CD4-positive, alpha-beta memory T cell (primary cell): ENCODE data around the gene GNAZ. TPM values are rescaled to one million over a fixed set of nuclear protein-coding genes. Genes with fewer than 3 reads are reported as not detected.

ENCODE experiments used
- CTCF ChIA-PET: fragments of 350-600 bp; sonication (Branson Sonifier 250); formaldehyde crosslinking; loops from one replicate; lab custom pipeline; 2021; ENCODE audit warnings: inconsistent platforms; ENCODE audit not compliant: partially characterized antibody; lab: Charles Lee
- POLR2A ChIA-PET: fragments of 350-600 bp; sonication (Branson Sonifier 250); formaldehyde crosslinking; loops from one replicate; lab custom pipeline; 2021; ENCODE audit not compliant: partially characterized antibody; lab: Charles Lee
- DNase-seq, 5 donors: peaks; one replicate each; pipeline versions ENCODE4 v3.0.0 to v3.0.0-alpha.2; 2020 to 2022; ENCODE audit warnings: mixed read lengths in 1 of 5
- H3K27ac ChIP-seq: one replicate; pipeline ENCODE4 v1.7.0; 2013; ENCODE audit warnings: low read depth, low read length
- H3K27me3 ChIP-seq: 2 replicates; pipeline ENCODE4 v1.7.0; 2013; ENCODE audit warnings: mild to moderate bottlenecking, low read length, moderate library complexity; ENCODE audit not compliant: insufficient read depth
- H3K36me3 ChIP-seq: 2 replicates; pipeline ENCODE4 v1.7.0; 2013; ENCODE audit warnings: mild to moderate bottlenecking, low read length, moderate library complexity; ENCODE audit not compliant: insufficient read depth
- H3K4me1 ChIP-seq: 2 replicates; pipeline ENCODE4 v1.7.0; 2013; ENCODE audit warnings: mild to moderate bottlenecking, low read length, moderate library complexity; ENCODE audit not compliant: insufficient read depth
- H3K4me3 ChIP-seq, 2 donors: one replicate each; pipeline ENCODE4 v1.7.0; 2013; ENCODE audit warnings: low read length in 2 of 2, mild to moderate bottlenecking in 1 of 2
- H3K9me3 ChIP-seq, 2 donors: one replicate each; pipeline ENCODE4 v1.7.0; 2013; ENCODE audit warnings: low read length in 2 of 2, control low read depth in 1 of 2; ENCODE audit not compliant: control insufficient read depth in 1 of 2
- H3K27ac Mint-ChIP-seq, 7 donors: one replicate each; pipeline ENCODE4 v1.8.0; 2020 to 2021; ENCODE audit warnings: mixed read lengths in 7 of 7, mild to moderate bottlenecking in 6 of 7, inconsistent platforms in 3 of 7, moderate library complexity in 3 of 7
- H3K27me3 Mint-ChIP-seq, 2 donors: one replicate each; pipeline ENCODE4 v1.8.0; 2020 to 2021; ENCODE audit warnings: mixed read lengths in 2 of 2
- H3K36me3 Mint-ChIP-seq, 2 donors: one replicate each; pipeline ENCODE4 v1.8.0; 2020 to 2021; ENCODE audit warnings: mixed read lengths in 2 of 2, inconsistent platforms in 1 of 2, mild to moderate bottlenecking in 1 of 2
- H3K4me1 Mint-ChIP-seq, 4 donors: one replicate each; pipeline ENCODE4 v1.8.0; 2020 to 2021; ENCODE audit warnings: mixed read lengths in 4 of 4, mild to moderate bottlenecking in 1 of 4
- H3K4me3 Mint-ChIP-seq, 8 donors: one replicate each; pipeline ENCODE4 v1.8.0; 2020 to 2021; ENCODE audit warnings: mixed read lengths in 8 of 8, mild to moderate bottlenecking in 7 of 8, moderate library complexity in 6 of 8, inconsistent platforms in 3 of 8
- H3K9me3 Mint-ChIP-seq, 8 donors: one replicate each; pipeline ENCODE4 v1.8.0; 2020 to 2021; ENCODE audit warnings: mixed read lengths in 8 of 8, mild to moderate bottlenecking in 5 of 8, inconsistent platforms in 3 of 8, moderate library complexity in 1 of 8
- intact Hi-C: fragments of 100-400 bp; cut with micrococcal nuclease; formaldehyde crosslinking; loops from one replicate; pipeline ENCODE4 v1.15.1; 2023
- polyA plus RNA-seq, 2 donors: library from polyadenylated mRNA; unstranded; fragments of 300-500 nt; fragmentation: Illumina TruSeq; gene quantifications; one replicate each; pipeline ENCODE4 v1.2.3, GENCODE V29; 2021
- total RNA-seq, 2 experiments: library from RNA; stranded (reverse); gene quantifications; one replicate each; pipeline ENCODE4 v1.2.3, GENCODE V29; 2021

GNAZ gene
- total and polyA plus RNA-seq, 4 experiments from 2014 or later: 0.05 to 0.76 (median 0.36) TPM; not detected in 1

DNA sequence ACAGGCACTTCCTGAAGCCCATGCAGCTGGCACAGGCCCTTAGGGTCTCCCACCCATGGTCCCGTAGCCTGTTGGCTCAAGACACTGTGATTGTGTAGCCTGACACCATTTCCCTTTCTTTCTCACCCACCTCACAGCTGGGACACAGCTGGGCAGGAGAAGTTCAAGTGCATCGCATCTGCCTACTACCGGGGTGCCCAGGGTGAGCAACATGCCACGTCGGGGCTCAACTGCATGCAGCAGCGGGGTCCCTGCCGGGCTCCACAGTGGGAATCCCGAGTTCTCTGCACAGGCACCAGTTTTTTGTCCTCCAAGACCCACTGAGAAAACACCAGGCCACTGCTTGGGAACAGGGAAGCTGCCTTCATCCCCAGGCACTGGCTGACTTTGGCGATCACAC, 85.5 kb downstream of the GNAZ start:
- H3K36me3 Mint-ChIP-seq: no peaks in the 10 kb centered on the region
- H3K27me3 Mint-ChIP-seq: no peaks in the 10 kb centered on the region
- H3K27ac Mint-ChIP-seq: no peak overlapping the region
- H3K4me3 Mint-ChIP-seq: no peak overlapping the region
- intact Hi-C loops: no loop called here
- peaks cover 4 to 20% (median 10%) of the 10 kb centered on the region in 4 donors for H3K4me1 Mint-ChIP-seq
- Histone ChIP-seq H3K27ac (no peak overlapping the region), H3K36me3 (no peaks in the 10 kb centered on the region), H3K9me3 (no peaks in the 10 kb centered on the region), H3K27me3 (no peaks in the 10 kb centered on the region), H3K4me3 (no peak overlapping the region), H3K4me1 (peaks cover 7% of the 10 kb centered on the region)
- DNase-seq: no peak
- CTCF ChIA-PET: interaction anchor here (1.1 to 1.8 kb wide), 4 partner anchors 19 to 134 kb away, joined by 3 to 5 read pairs (median 4); no protein-coding TSS in a partner anchor
- H3K9me3 Mint-ChIP-seq: no peaks in the 10 kb centered on the region
- POLR2A ChIA-PET: no interaction called here

DNA sequence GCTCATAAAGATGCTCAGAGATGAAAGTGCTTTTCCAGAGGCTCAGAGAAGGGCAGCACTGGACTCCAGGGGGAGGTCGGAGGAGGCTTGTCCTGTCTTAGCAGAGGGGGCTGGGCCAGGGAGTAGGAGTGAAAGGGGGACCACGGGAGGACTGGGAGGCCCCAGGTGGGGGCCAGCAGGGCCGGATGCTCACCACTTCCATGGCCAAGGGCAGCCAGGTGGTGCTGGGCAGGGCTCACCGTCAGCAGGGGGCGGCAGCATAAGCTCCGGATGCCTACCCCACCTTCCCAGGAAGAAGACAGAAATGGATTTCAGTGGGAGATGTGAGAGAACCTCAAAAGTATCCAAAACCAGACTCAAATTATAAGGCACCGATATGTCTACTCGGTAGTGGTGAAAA, 86.0 kb downstream of the GNAZ start:
- H3K36me3 ChIP-seq: no peaks in the 10 kb centered on the region
- H3K9me3 ChIP-seq: no peaks in the 10 kb centered on the region
- peak overlapping the region in 1 of 7 donors; percentile 36 for H3K27ac Mint-ChIP-seq
- H3K27me3 Mint-ChIP-seq: no peaks in the 10 kb centered on the region
- no peaks in the 10 kb centered on the region for H3K36me3 Mint-ChIP-seq
- no peak overlapping the region for H3K4me3 ChIP-seq
- ChIA-PET CTCF (interaction anchor here (1.1 to 1.8 kb wide), 5 partner anchors 12 to 134 kb away, joined by 3 to 5 read pairs (median 4); no protein-coding TSS in a partner anchor), POLR2A (interaction anchor here (1.1 kb wide), 1 partner anchor 18 kb away, joined by 4 read pairs; no protein-coding TSS in a partner anchor)
- H3K27me3 ChIP-seq: no peaks in the 10 kb centered on the region
- peaks cover 4 to 16% (median 10%) of the 10 kb centered on the region in 4 donors for H3K4me1 Mint-ChIP-seq
- no peak overlapping the region for H3K4me3 Mint-ChIP-seq
- no peak for DNase-seq
- no peak overlapping the region for H3K27ac ChIP-seq
- no peaks in the 10 kb centered on the region for H3K9me3 Mint-ChIP-seq
- intact Hi-C loops: no loop called here
- H3K4me1 ChIP-seq: peaks cover 7% of the 10 kb centered on the region

DNA sequence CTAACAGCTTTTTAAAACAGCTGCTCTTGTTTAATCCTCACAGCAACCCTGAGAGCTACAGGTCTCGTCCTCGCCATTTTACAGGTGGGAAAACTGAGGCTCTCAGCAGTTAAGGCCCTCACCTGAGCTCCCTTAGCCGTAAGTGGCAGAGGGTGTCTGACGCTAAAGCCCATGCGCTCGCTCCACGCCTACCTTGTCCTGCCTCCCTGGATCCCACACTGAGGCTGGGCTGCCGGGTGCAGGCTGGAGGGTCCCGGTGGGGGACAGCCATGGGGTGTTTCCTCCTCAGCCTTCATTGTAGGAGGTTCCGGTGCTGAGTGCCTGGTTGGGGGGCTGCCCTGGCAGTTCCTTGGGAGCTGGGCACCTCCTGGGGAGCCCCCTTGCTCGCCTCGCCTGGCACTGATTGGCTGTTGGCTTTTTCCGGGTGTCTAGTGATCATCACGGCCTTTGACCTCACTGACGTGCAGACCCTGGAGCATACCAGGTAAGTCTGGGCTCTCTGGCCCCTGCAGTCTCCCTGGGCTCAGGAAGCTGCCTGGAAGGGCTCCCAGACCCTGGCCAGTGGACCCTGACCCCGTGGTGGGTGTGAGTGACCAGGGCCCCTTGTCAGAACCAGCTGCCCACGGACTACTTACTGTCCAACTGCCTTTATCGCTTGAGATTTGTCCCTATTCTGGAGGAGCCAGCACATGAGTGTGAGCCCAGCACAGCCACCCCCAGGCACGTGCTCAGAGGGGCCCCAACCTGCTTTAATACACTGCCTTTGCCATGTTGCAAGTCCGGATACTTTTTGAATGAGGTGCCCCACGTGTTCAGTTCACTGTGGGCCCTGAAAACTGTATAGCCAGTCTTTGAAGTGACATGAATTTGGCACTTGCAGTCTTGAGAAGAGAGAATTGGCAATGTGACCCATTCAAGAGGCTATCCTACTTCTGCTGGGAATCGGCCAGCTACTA, 87.5 kb downstream of the GNAZ start:
- no peaks in the 10 kb centered on the region for H3K9me3 ChIP-seq
- H3K27ac Mint-ChIP-seq: no peak overlapping the region
- intact Hi-C loops: no loop called here
- peaks cover 7% of the 10 kb centered on the region for H3K4me1 ChIP-seq
- H3K36me3 ChIP-seq: no peaks in the 10 kb centered on the region
- POLR2A ChIA-PET: interaction anchor here (1.1 kb wide), 1 partner anchor 20 kb away, joined by 4 read pairs; no protein-coding TSS in a partner anchor
- no peaks in the 10 kb centered on the region for H3K27me3 Mint-ChIP-seq
- H3K36me3 Mint-ChIP-seq: no peaks in the 10 kb centered on the region
- H3K27me3 ChIP-seq: no peaks in the 10 kb centered on the region
- no peak for DNase-seq
- no peak overlapping the region for H3K4me3 Mint-ChIP-seq
- no peak overlapping the region for H3K27ac ChIP-seq
- H3K4me3 ChIP-seq: no peak overlapping the region
- peaks cover 2 to 13% (median 7%) of the 10 kb centered on the region in 4 donors for H3K4me1 Mint-ChIP-seq
- CTCF ChIA-PET: interaction anchor here (0.6 to 1.3 kb wide), 3 partner anchors 8 to 124 kb away, joined by 3 to 4 read pairs (median 4); no protein-coding TSS in a partner anchor
- no peaks in the 10 kb centered on the region for H3K9me3 Mint-ChIP-seq

DNA sequence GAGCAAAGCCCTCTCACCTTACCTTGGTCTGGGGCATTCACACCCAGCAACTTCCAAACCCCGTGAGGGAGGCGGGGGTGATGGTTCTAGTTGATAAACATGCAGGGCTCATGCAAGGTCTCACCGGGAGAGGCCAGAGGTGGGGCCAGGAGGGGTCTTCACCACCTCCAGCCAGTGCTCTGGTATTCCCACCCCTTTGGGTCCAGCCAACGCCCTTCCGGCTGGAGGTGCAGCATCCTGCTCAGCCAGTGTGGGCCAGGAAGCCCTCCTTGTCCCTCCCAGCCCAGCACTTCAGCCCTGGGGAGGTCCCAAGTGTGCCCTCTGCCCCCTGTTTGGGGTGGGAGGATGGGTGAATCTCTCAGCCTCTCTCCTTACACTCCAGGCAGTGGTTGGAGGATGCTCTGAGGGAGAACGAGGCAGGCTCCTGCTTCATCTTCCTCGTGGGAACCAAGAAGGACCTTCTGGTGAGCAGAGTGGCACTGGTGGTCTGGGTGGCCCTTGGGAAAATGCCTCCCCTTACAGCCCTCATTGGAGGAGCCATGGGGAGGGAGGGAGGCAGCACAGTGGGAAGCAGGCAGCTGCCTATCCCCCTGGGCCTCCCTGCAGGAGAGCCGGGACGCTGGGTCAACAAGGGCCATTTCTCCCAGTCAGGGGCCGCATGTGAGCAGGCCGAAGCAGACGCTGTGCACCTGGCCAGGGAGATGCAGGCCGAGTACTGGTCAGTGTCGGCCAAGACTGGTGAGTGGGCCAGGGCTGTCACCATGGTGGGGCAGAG, 88.4 kb downstream of the GNAZ start:
- Histone ChIP-seq H3K36me3 (no peaks in the 10 kb centered on the region), H3K4me1 (no peaks in the 10 kb centered on the region), H3K4me3 (no peak overlapping the region), H3K27me3 (no peaks in the 10 kb centered on the region), H3K27ac (no peak overlapping the region), H3K9me3 (no peaks in the 10 kb centered on the region)
- CTCF ChIA-PET: interaction anchor here (0.6 kb wide), 1 partner anchor 9 kb away, joined by 4 read pairs; no protein-coding TSS in a partner anchor
- no peak overlapping the region for H3K4me3 Mint-ChIP-seq
- H3K27ac Mint-ChIP-seq: no peak overlapping the region
- DNase-seq: no peak
- H3K36me3 Mint-ChIP-seq: no peaks in the 10 kb centered on the region
- intact Hi-C loops: no loop called here
- H3K4me1 Mint-ChIP-seq: peaks cover 0 to 5% (median 2%) of the 10 kb centered on the region in 4 donors
- no peaks in the 10 kb centered on the region for H3K27me3 Mint-ChIP-seq
- POLR2A ChIA-PET: no interaction called here
- no peaks in the 10 kb centered on the region for H3K9me3 Mint-ChIP-seq

DNA sequence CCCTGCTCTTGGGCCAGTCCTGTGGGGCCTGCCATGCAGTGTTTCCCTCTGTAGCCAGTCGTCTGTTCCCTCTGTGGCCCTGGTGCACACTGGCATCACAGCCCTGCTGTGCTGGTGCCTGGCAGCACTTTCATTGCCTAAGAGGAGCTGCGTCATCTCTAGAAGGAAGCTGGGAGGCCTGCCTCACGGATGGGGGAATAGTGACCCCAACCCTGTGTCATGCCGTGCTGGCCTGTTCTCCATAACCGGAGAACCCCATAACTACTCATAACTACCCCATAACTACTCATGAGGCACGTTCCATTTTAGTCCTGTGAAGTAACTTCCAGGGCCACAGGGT, 88.9 kb downstream of the GNAZ start:
- Mint-ChIP-seq H3K36me3 (no peaks in the 10 kb centered on the region), H3K9me3 (no peaks in the 10 kb centered on the region), H3K27me3 (no peaks in the 10 kb centered on the region), H3K4me1 (peaks cover 0 to 5% (median under 1%) of the 10 kb centered on the region in 4 donors), H3K27ac (no peak overlapping the region), H3K4me3 (no peak overlapping the region)
- DNase-seq: no peak
- intact Hi-C loops: no loop called here
- Histone ChIP-seq H3K36me3 (no peaks in the 10 kb centered on the region), H3K27ac (no peak overlapping the region), H3K9me3 (no peaks in the 10 kb centered on the region), H3K27me3 (no peaks in the 10 kb centered on the region), H3K4me3 (no peak overlapping the region), H3K4me1 (no peaks in the 10 kb centered on the region)
- ChIA-PET POLR2A (no interaction called here), CTCF (no interaction called here)

DNA sequence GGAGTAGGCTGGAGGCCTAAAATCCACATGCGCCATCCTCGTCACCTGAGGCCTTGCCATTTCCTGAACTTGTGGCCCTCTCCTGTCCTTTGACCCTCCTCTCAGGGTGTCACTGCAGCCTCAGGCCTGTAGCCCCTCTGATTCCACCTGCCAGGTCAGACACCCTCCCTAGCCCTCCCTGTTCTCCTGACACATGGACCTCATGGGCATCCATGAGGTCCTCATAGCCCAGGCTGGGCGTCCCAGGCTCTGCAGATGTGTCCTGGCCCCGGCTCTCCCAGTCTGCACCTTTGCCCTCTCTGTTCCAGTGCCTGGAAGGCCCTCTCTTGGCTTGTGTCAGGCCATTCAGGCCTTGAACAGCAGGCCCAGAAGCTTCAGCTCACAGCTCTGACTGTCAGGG, 90.7 kb downstream of the GNAZ start:
- H3K27me3 Mint-ChIP-seq: no peaks in the 10 kb centered on the region
- H3K4me1 Mint-ChIP-seq: no peaks in the 10 kb centered on the region
- no peaks in the 10 kb centered on the region for H3K27me3 ChIP-seq
- no peaks in the 10 kb centered on the region for H3K9me3 ChIP-seq
- no peak overlapping the region for H3K4me3 Mint-ChIP-seq
- ChIA-PET POLR2A (no interaction called here), CTCF (no interaction called here)
- H3K4me1 ChIP-seq: no peaks in the 10 kb centered on the region
- no peak for DNase-seq
- H3K4me3 ChIP-seq: no peak overlapping the region
- no peaks in the 10 kb centered on the region for H3K36me3 Mint-ChIP-seq
- no peak overlapping the region for H3K27ac Mint-ChIP-seq
- H3K27ac ChIP-seq: no peak overlapping the region
- no peaks in the 10 kb centered on the region for H3K36me3 ChIP-seq
- intact Hi-C loops: no loop called here
- peaks cover 0 to 4% (median 0%) of the 10 kb centered on the region in 8 donors for H3K9me3 Mint-ChIP-seq

DNA sequence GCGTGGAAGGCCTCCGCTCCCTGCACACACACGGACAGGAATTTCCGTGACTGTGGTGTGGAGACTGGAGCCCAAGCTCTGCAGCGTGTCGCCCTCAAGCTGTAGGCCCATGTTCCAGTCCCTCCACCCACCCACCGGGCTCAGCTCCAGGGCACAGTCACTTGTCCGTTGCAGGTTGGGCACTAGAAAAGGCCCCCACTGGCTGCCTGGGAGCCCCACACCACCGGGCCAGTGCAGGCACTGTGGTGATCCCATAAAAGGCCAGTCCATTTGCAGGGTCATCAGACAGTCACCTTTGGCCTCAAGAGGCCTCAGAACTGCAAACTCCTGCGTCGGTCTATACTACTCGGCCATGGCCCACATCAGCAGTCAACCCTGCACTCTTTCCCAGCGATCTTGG, 91.3 kb downstream of the GNAZ start:
- no peak overlapping the region for H3K27ac Mint-ChIP-seq
- no peaks in the 10 kb centered on the region for H3K36me3 Mint-ChIP-seq
- ChIA-PET CTCF (no interaction called here), POLR2A (no interaction called here)
- H3K4me3 Mint-ChIP-seq: no peak overlapping the region
- no peak overlapping the region for H3K4me3 ChIP-seq
- peaks cover 0 to 4% (median 0%) of the 10 kb centered on the region in 8 donors for H3K9me3 Mint-ChIP-seq
- intact Hi-C loops: no loop called here
- DNase-seq: no peak
- H3K27me3 Mint-ChIP-seq: no peaks in the 10 kb centered on the region
- no peaks in the 10 kb centered on the region for H3K4me1 Mint-ChIP-seq
- H3K27me3 ChIP-seq: no peaks in the 10 kb centered on the region
- no peaks in the 10 kb centered on the region for H3K4me1 ChIP-seq
- H3K27ac ChIP-seq: no peak overlapping the region
- no peaks in the 10 kb centered on the region for H3K9me3 ChIP-seq
- H3K36me3 ChIP-seq: no peaks in the 10 kb centered on the region
